H7 (cell line): ENCODE results near the gene JUP. TPM values are rescaled to one million over a fixed set of nuclear protein-coding genes. Genes with fewer than 3 reads are reported as not detected.
A peak's percentile ranks its signal among the peaks of the same experiment; 100 is the strongest.

ENCODE experiments used
- DNase-seq: peaks from one replicate; pipeline ENCODE4 v3.0.0; 2012
- H3K27me3 ChIP-seq: 2 replicates; pipeline ENCODE4 v1.6.0; 2011; ENCODE audit warnings: mild to moderate bottlenecking, low read length; ENCODE audit not compliant: control insufficient read depth, insufficient read depth
- H3K36me3 ChIP-seq: replicated peaks from 2 replicates; pipeline ENCODE4 v1.5.1; 2011; ENCODE audit warnings: low read length; ENCODE audit not compliant: control insufficient read depth, insufficient read depth
- H3K4me3 ChIP-seq: 2 replicates; pipeline ENCODE4 v1.5.1; 2011; ENCODE audit warnings: low read depth, mild to moderate bottlenecking, control low read depth, low read length, moderate library complexity; ENCODE audit not compliant: insufficient read depth
- total RNA-seq: library from RNA; depleted of rRNA; stranded (reverse); fragments of >200 nt; shearing (Covaris generic); gene quantifications from 2 replicates; pipeline ENCODE4 v1.2.3, GENCODE V29; 2014; rRNA removed

JUP gene
- total RNA-seq, 1 experiment from 2014 or later: 68.5 TPM

- DNase-seq: peak; percentile 29
- Histone ChIP-seq H3K36me3 (no peaks in the 10 kb centered on the region), H3K4me3 (no peak overlapping the region), H3K27me3 (peaks cover 3% of the 10 kb centered on the region; the same call in 1 of the 2 replicates)
These were observed 68.9 kb downstream of the JUP start for GRCh38 chr17:41717408-41718286.

DNA sequence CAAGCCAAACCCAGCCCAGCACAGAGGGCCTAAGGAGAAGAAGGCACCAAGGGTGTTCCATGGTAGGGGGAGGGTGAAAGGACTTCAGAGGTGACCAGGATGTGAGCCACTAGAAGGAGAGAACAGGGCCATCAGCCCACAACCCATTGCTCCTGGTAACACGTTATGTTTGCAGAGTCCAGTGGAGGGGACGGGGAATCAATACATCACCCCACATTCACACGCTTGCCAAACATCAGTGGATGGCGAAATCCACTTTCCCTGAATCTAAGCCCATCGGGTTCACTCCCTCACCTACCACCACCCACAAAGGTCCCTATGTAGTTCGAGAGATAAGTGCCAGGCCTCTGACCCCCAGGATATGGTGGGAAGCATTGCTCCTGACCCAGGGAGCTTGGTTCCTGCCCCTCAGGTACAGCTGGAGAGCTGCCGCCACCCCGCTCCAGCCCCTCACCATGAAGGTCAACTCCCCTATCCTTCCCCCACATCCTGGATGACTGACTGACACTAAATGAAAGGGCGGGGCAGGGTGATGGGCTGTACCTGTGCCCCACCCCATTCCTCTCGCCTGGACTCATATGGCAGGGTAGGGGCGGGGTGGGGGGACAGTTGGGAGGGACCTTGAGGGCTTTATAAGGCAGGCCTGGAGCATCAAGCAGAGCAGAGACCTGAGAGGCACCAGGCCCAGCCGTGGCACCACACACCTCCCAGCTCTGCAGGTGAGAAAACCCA lies 74.7 kb downstream of the JUP start, which contains the start of gene GAST:
GAST (plus strand) TSS at position 663 of the 732 bp plus-strand sequence. CDS start 3,106 bp downstream, outside the sequence.
- Histone ChIP-seq H3K36me3 (no peaks in the 10 kb centered on the region), H3K27me3 (peaks cover 42% of the 10 kb centered on the region), H3K4me3 (no peak within 1 kb of the TSS)
- peak; percentile 33 for DNase-seq

DNA sequence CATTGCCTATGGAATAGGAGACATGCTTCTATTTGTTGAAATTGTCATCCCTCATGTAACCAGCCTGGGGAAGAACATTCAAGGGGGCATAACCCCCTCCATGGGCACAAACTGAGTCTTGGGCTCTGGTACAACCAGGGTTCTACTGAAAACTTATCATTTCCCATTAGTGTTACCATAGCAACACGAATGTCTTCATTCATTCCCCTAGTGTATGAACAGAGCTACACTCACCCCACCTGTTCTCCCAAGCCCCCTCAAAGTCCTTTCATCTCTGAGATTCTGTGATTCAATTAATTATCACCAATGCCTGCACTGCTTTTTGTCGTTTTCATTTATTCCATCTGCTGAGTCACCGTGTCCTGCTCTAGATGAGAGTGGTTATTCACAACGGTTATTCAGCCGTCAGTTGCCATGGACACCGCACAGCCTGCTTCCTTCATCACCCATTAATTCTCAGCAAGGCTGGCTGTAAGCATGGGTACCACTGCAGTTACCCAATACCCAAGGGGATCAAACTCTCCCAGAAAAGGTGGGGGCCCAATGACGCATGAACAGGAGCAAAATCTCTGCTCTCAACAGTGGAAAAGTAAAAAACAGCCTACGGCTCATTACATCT lies 75.9 kb downstream of the JUP start:
- H3K4me3 ChIP-seq: no peak overlapping the region
- no peak for DNase-seq
- H3K27me3 ChIP-seq: peaks cover 52% of the 10 kb centered on the region
- no peaks in the 10 kb centered on the region for H3K36me3 ChIP-seq

- DNase-seq: peak; percentile 59
- H3K36me3 ChIP-seq: no peaks in the 10 kb centered on the region
- H3K27me3 ChIP-seq: peaks cover 51% of the 10 kb centered on the region
- no peak overlapping the region for H3K4me3 ChIP-seq
These were observed 78.5 kb downstream of the JUP start for GRCh38 chr17:41707803-41708669.

GRCh38 chr17:41705271-41705991 lies 81.1 kb downstream of the JUP start:
- H3K27me3 ChIP-seq: peaks cover 32% of the 10 kb centered on the region
- no peaks in the 10 kb centered on the region for H3K36me3 ChIP-seq
- DNase-seq: peak; percentile 72
- no peak overlapping the region for H3K4me3 ChIP-seq

Other genes with a start within 250 kb of the JUP start
- not detected in 2 replicates for gene KRT9, start 214.7 kb downstream of the JUP start, total RNA-seq
- gene KRT14, start 199.8 kb downstream of the JUP start, total RNA-seq: not detected in 2 replicates
- not detected in 2 replicates for gene KRT16, start 173.9 kb downstream of the JUP start, total RNA-seq
- 0.07 TPM in 1 of 2 replicates, not detected in the other for gene KRT17, start 162.1 kb downstream of the JUP start, total RNA-seq
- 62.6 and 74.3 TPM in 2 replicates for gene EIF1, start 97.8 kb downstream of the JUP start, total RNA-seq
- not detected in 2 replicates for gene GAST, start 74.4 kb downstream of the JUP start, total RNA-seq
- gene HAP1, start 52.1 kb downstream of the JUP start, total RNA-seq: 0.28 and 0.48 TPM in 2 replicates
- 34.7 and 44.6 TPM in 2 replicates for gene P3H4, start 25.2 kb upstream of the JUP start, total RNA-seq
- gene FKBP10, start 26.3 kb upstream of the JUP start, total RNA-seq: 206 and 213 TPM in 2 replicates
- 62.2 and 77.1 TPM in 2 replicates for gene NT5C3B, start 49.5 kb upstream of the JUP start, total RNA-seq
- 0.10 and 1.1 TPM in 2 replicates for gene KLHL10, start 51.1 kb upstream of the JUP start, total RNA-seq
- gene KLHL11, start 78.7 kb upstream of the JUP start, total RNA-seq: 14.7 and 18.1 TPM in 2 replicates
- 235 and 260 TPM in 2 replicates for gene ACLY, start 132.2 kb upstream of the JUP start, total RNA-seq
- gene ODAD4, start 143.9 kb upstream of the JUP start, total RNA-seq: 0.28 and 0.85 TPM in 2 replicates
- 32.8 and 46.1 TPM in 2 replicates for gene CNP, start 180.1 kb upstream of the JUP start, total RNA-seq
- gene DNAJC7, start 230.7 kb upstream of the JUP start, total RNA-seq: 83.4 and 97.3 TPM in 2 replicates
- gene NKIRAS2, start 233.4 kb upstream of the JUP start, total RNA-seq: 31.4 and 35.0 TPM in 2 replicates